Measurements from ENCODE around the gene SLC38A10. TPM values are rescaled to one million over a fixed set of nuclear protein-coding genes. Genes with fewer than 3 reads are reported as not detected.
A peak's percentile ranks its signal among the peaks of the same experiment; 100 is the strongest.

Gene SLC38A10
- total RNA-seq, 2 experiments from 2014 or later = 68.0 to 71.3 TPM

DNA sequence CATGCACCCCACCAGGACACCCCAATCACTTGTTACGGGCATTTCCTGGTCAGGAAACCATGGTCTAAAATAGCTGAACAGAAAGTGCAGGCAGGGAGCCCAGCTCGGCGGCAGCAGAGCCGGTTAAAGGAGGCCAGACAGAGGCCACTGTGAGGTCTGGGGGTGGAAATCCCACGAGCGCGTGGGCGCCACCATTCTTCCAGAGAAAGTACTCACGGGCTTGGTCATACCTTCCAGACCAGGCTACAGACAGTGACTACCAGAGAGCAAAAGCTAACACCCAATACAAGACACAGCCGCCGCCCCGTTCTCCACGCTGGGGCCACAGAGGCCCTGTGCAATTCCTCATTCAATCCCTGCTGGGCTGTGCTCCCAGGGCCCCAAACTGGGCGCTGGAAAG lies 84.2 kb downstream of the SLC38A10 start:
- POLR2A ChIA-PET = interaction anchor here (0.5 kb wide), 1 partner anchor 792 kb away, joined by 3 read pairs; no protein-coding TSS in a partner anchor
- DNase-seq (no peak), ATAC-seq (ENCODE audit: low read depth) (no peak)
- Mint-ChIP-seq H3K4me3 (no peak overlapping the region), H3K27me3 (no peaks in the 10 kb centered on the region), H3K4me1 (no peaks in the 10 kb centered on the region), H3K27ac (no peak overlapping the region), H3K36me3 (peaks cover 2% of the 10 kb centered on the region), H3K9me3 (peaks cover 1% of the 10 kb centered on the region)

DNA sequence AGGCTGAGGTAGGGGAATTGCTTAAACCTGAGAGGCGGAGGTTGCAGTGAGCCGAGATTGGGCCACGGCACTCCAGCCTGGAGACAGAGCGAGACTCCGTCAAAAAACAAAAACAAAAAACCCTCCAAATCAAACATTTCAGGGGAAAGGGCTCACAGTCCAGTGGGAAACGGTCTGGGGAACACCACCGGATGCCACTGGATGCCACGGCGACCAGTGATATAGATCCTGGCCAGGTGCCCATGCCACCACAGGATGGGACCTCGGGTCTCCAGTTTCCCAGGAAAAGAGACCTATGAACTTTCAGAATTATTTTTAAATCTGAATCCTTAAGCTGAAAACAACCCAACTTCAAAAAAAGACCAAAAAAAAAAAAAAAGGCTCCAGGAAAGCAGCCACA lies 84.6 kb downstream of the SLC38A10 start:
- Mint-ChIP-seq H3K4me3 (no peak overlapping the region), H3K9me3 (peaks cover 1% of the 10 kb centered on the region), H3K27me3 (no peaks in the 10 kb centered on the region), H3K27ac (no peak overlapping the region), H3K4me1 (no peaks in the 10 kb centered on the region), H3K36me3 (peaks cover 2% of the 10 kb centered on the region)
- DNase-seq (no peak), ATAC-seq (ENCODE audit: low read depth) (no peak)
- POLR2A ChIA-PET = no interaction called here

DNA sequence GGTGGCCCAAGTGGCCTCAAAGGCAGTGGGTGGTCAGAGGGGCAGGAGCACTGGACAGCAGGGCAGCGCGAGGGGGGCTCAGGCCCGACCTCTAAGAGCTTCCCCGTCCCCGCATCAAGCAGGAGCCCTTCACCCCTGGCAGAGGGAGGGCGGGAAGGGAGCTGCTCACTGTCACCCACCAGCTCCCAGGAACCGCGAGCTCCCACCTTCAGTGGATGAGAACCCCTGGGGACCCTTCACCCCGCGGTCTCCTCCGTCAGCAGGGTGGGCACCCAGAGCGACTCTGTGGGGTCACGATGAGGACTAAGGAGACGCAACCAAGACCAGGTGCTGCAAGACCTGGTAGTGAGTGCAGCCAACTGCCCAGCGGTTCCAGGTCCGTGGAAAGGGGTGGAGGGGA lies 86.0 kb downstream of the SLC38A10 start:
- DNase-seq (no peak), ATAC-seq (ENCODE audit: low read depth) (no peak)
- Mint-ChIP-seq H3K27ac (no peak overlapping the region), H3K27me3 (no peaks in the 10 kb centered on the region), H3K9me3 (peaks cover 1% of the 10 kb centered on the region), H3K36me3 (peaks cover 2% of the 10 kb centered on the region), H3K4me1 (no peaks in the 10 kb centered on the region), H3K4me3 (no peak overlapping the region)
- POLR2A ChIA-PET = interaction anchor here (0.6 kb wide), 1 partner anchor 337 kb away, joined by 4 read pairs; no protein-coding TSS in a partner anchor

DNA sequence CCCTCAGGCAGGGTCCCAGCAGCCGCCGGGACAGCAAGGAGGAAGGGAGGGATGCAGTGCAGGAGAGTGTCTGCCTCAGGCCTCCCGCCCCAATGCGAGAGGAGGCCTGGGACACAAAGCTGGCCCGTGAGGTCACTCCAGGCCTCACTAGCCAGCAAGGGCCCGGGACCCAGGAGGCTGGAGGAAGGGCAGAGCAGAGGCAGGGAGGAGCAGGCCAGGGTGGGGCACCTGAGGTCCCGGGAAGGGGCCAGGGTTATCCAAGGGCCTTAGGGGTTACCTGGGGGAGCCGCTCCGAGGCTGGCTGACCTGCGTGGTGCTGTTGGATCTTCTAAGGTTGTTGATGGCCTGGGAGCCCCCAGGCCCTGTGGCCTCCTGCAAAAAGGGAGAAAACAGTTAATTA lies 86.5 kb downstream of the SLC38A10 start:
- H3K36me3 Mint-ChIP-seq = peaks cover 2% of the 10 kb centered on the region
- no peaks in the 10 kb centered on the region for H3K4me1 Mint-ChIP-seq
- H3K27ac Mint-ChIP-seq = no peak overlapping the region
- DNase-seq (no peak), ATAC-seq (ENCODE audit: low read depth) (no peak)
- H3K9me3 Mint-ChIP-seq = peaks cover 1% of the 10 kb centered on the region
- H3K27me3 Mint-ChIP-seq = no peaks in the 10 kb centered on the region
- H3K4me3 Mint-ChIP-seq = no peak overlapping the region
- POLR2A ChIA-PET = interaction anchor here (0.6 kb wide), 1 partner anchor 338 kb away, joined by 4 read pairs; no protein-coding TSS in a partner anchor

DNA sequence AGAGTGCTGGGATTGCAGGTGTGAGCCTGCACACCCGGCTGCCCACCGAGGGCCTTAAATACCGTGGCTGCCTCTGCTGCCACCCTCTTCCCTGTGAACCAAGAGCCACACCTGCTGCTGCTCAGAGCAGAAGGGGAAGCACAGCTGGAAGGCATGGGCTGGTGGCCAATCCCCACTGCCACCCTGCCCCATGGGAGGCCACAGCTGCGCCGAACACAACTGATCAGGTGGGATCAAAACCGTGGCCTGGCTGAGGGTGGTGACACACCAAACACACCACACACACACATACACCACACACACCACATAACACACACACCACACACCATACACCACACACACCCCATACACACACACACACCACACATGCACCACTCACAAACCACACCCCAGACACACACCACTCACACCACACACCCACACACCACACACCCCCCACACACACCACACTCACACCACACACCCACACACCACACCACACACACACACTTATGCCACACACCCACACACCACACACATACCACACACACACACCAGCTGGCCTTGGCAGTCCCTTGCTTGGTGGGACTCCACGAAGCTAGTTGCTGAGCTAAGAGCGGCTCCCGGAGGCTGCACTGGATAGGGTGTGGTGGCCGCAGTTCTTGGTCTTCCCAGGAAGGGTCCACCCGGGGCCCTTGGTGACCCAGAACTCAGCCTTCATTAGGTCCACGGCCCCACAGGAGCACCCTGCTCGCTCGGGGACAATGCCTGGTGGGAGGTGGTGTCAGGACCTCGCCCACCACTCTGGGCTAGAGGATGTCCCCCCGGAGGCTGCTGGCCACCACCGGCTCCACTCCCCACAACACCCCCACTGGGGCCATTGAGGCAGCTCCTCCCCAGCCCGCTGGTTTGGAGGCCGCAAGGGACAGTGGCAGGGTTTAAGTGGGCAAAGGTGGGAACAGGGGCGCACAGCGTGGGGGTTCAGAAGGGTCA lies 87.2 kb downstream of the SLC38A10 start:
- Mint-ChIP-seq H3K9me3 (peaks cover 1% of the 10 kb centered on the region), H3K27me3 (no peaks in the 10 kb centered on the region), H3K4me1 (no peaks in the 10 kb centered on the region), H3K27ac (peak overlapping the region; percentile 79), H3K36me3 (peaks cover 2% of the 10 kb centered on the region), H3K4me3 (no peak overlapping the region)
- POLR2A ChIA-PET = no interaction called here
- DNase-seq = no peak
- ATAC-seq (ENCODE audit: low read depth) = peak; percentile 17

DNA sequence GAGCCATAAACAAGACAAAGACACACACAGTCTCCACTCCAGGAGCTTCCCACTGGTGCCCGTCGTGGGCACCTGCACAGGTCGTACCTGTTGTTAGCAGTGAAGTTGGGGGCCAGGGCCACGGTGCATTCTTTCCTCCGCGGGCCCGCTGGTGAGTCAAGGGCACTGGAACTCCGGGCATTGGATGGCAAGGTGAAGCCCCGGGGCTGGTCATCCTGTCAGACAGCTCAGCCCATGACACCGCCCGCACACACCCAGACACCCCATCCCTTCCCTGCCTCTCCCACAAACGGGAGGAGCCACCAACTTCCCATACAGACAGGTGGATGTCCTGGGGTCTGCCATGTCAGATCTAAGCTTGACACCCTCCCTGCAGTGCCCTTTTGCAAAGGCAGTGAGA lies 88.5 kb downstream of the SLC38A10 start:
- Mint-ChIP-seq H3K27me3 (no peaks in the 10 kb centered on the region), H3K36me3 (peaks cover 2% of the 10 kb centered on the region), H3K4me3 (no peak overlapping the region), H3K27ac (no peak overlapping the region), H3K9me3 (peaks cover 1% of the 10 kb centered on the region), H3K4me1 (no peaks in the 10 kb centered on the region)
- DNase-seq = no peak
- POLR2A ChIA-PET = no interaction called here
- no peak for ATAC-seq (ENCODE audit: low read depth)

DNA sequence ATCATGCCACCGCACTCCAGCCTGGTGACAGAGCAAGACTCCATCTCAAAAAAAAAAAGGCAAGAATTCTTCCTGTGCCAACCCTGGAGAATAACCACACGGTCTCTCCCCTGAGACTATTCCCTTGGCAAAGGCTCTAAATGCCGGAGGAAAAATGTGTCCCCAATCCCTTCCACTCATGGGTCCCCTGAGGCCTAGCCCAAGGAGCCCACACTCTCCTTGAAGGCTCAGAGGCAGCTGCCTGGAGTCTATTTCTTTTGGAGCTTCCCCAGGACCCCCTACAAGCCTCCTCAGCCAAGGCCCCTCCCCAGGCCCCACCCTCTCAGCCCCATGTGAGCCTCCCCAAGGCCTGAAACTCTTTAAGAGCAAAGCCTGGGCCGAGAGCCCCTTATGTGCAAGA lies 88.9 kb downstream of the SLC38A10 start:
- Mint-ChIP-seq H3K9me3 (peaks cover 1% of the 10 kb centered on the region), H3K27me3 (no peaks in the 10 kb centered on the region), H3K36me3 (peaks cover 2% of the 10 kb centered on the region), H3K4me3 (no peak overlapping the region), H3K4me1 (no peaks in the 10 kb centered on the region), H3K27ac (no peak overlapping the region)
- ATAC-seq (ENCODE audit: low read depth) (no peak), DNase-seq (no peak)
- POLR2A ChIA-PET = no interaction called here

DNA sequence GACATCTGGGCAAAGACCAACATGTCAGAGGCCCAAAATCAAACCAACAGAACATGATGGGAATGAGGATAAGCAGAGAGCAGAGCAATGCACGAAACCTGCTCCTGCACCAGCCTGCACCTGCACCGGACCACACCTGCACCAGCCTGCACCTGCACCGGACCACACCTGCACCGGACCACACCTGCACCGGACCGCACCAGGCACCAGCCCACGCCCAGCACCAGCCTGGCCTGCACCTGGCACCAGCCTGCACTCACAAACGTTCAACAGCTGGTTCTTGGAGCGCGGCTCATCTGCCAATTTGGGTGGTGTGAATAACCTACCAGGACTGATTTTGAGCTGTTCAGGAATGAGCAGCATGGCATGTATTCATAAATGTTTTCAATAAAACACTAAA lies 90.5 kb downstream of the SLC38A10 start:
- H3K4me3 Mint-ChIP-seq = no peak overlapping the region
- POLR2A ChIA-PET = no interaction called here
- H3K36me3 Mint-ChIP-seq = peaks cover 2% of the 10 kb centered on the region
- DNase-seq = no peak
- H3K9me3 Mint-ChIP-seq = peaks cover 1% of the 10 kb centered on the region
- H3K27ac Mint-ChIP-seq = no peak overlapping the region
- no peaks in the 10 kb centered on the region for H3K4me1 Mint-ChIP-seq
- no peak for ATAC-seq (ENCODE audit: low read depth)
- H3K27me3 Mint-ChIP-seq = no peaks in the 10 kb centered on the region

DNA sequence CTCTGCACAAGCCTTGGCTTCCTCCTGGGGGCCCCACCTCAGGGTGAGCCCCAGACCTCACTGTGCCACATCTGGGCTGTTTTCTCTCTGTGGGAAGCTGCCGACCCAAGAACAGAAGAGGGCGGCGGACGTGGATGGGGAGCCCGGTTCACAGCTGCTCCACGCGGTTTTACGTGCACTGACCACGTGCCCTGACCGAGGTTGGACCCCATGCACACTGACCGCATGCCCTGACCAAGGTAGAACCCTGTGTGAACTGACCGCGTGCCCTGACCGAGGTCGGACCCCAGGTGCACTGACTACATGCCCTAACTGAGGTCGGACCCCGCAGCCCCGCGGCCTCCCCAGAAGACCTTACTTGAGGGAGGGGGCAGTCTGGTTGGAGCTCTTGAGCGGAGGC lies 92.0 kb downstream of the SLC38A10 start:
- ATAC-seq (ENCODE audit: low read depth) = no peak
- no peak overlapping the region for H3K4me3 Mint-ChIP-seq
- H3K36me3 Mint-ChIP-seq = peaks cover 2% of the 10 kb centered on the region
- H3K27me3 Mint-ChIP-seq = no peaks in the 10 kb centered on the region
- POLR2A ChIA-PET = no interaction called here
- peaks cover 1% of the 10 kb centered on the region for H3K9me3 Mint-ChIP-seq
- H3K27ac Mint-ChIP-seq = no peak overlapping the region
- H3K4me1 Mint-ChIP-seq = no peaks in the 10 kb centered on the region
- no peak for DNase-seq

DNA sequence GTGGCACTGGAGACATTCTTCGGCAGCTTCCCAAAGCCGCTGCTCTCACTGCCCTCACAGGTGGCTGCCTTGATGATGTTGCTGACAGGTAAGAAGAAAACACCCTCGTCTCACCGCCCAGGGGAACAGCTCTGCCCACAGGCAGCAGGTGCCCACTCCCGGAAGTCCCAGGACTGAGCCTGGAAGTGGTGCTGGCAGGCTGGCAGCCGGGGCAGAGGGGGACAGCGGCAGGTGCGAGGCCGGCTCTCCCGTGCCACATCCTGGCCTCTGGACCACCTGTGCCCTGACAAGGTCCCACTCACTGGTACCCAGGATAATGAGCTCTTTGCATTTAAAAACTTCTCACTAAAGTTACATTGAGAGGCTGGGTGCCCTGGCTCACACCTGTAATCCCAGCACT lies 92.8 kb downstream of the SLC38A10 start:
- no peaks in the 10 kb centered on the region for H3K4me1 Mint-ChIP-seq
- no peak overlapping the region for H3K27ac Mint-ChIP-seq

DNA sequence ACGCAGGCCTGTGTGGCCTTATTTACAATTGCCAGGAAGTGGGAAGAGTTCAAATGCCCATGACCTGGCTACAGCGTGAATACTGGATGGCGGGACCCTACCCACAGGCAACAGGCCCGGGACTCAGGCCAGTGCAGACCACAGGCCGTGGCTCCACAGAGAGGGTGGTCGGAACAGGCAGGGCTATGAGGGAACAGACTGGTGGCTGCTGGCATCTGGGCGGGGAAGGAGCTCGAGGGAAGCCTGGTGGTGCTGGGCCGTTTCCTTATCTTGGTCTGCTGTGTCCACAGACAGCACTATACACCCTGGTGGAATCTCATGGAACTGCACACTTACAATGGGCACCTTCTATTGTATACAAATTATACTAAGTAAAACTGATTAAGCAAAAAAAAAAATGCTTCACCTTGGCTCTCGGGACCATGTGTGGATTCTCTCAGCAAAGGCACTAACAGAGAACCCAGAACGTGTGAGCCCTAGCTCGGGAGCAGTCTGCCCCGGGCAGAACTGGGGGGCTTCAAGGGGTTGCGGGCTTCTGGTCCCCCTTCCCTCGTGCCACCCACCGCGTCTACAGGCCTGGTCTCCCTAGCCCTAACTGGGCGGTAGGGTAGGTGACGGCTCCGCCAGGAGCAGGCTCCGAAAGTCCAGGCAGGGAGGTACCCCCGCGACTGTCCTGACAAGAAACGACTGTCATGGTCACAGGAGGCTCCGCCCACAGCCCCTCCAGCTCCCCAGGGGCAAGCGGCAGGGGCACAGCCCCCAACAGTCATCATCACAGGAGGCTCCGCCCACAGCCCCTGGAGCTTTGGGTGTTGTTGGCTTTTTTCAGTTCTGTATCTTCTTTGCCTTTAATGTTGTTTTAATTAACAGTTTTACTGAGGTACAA lies 94.2 kb downstream of the SLC38A10 start:
- DNase-seq (no peak), ATAC-seq (ENCODE audit: low read depth) (peak; percentile 74)
- H3K27me3 Mint-ChIP-seq = no peaks in the 10 kb centered on the region
- H3K27ac Mint-ChIP-seq = no peak overlapping the region
- POLR2A ChIA-PET = no interaction called here
- H3K9me3 Mint-ChIP-seq = no peaks in the 10 kb centered on the region
- no peaks in the 10 kb centered on the region for H3K4me1 Mint-ChIP-seq
- no peaks in the 10 kb centered on the region for H3K36me3 Mint-ChIP-seq
- H3K4me3 Mint-ChIP-seq = no peak overlapping the region

More for the DNA sequence above, 92.8 kb downstream of the SLC38A10 start:
- Mint-ChIP-seq H3K4me3 (no peak overlapping the region), H3K27me3 (no peaks in the 10 kb centered on the region), H3K9me3 (no peaks in the 10 kb centered on the region), H3K36me3 (no peaks in the 10 kb centered on the region)
- POLR2A ChIA-PET = no interaction called here
- DNase-seq = no peak
- ATAC-seq (ENCODE audit: low read depth) = no peak

DNA sequence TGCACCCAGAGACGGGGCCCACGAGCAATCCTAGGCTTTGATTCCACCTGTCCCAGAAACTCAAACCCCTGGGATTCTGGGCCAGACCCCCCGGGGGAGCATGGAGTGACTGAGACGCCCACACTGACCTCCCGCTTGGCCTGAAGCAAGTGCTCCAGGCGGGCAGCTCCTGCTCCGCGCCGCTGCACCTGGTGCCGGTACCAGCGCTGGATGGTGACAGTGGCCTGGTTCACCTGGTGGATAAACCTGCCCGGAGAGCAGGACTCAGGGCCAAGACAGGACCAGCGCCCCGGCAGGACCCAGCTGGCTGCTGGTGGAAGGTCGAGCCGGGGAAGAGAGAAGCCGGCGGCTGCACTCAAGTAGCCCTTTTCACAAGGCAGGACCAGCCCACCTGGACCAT lies 94.9 kb downstream of the SLC38A10 start:
- H3K9me3 Mint-ChIP-seq = no peaks in the 10 kb centered on the region
- POLR2A ChIA-PET = no interaction called here

DNA sequence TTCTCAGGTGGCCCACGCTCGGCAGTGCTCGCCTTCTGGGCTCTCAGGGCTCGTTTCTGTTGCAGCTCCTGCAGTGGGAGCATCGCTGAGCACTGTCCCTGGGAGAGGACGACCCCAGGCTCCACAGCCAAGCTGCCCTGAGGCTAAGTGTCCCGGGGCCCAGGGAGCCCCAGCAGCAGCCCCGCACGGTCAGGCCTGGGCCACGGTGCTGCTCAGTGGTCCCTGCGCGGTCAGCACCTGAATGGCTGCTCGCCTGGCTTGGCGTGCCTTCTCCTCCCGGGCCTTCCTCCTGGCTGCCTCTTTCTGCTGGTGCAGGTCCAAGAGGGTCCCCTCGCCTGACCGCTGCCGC lies 95.7 kb downstream of the SLC38A10 start:
- Mint-ChIP-seq H3K27me3 (no peaks in the 10 kb centered on the region), H3K36me3 (no peaks in the 10 kb centered on the region), H3K9me3 (no peaks in the 10 kb centered on the region), H3K27ac (no peak overlapping the region), H3K4me1 (no peaks in the 10 kb centered on the region), H3K4me3 (no peak overlapping the region)
- POLR2A ChIA-PET = no interaction called here
- no peak for ATAC-seq (ENCODE audit: low read depth)
- no peak for DNase-seq

More for the DNA sequence above, 94.9 kb downstream of the SLC38A10 start:
- Mint-ChIP-seq H3K4me3 (no peak overlapping the region), H3K4me1 (no peaks in the 10 kb centered on the region), H3K27me3 (no peaks in the 10 kb centered on the region), H3K27ac (no peak overlapping the region), H3K36me3 (no peaks in the 10 kb centered on the region)
- ATAC-seq (ENCODE audit: low read depth) (no peak), DNase-seq (no peak)

Measured in activated naive CD8-positive, alpha-beta T cell treated with anti-CD3 and anti-CD28 coated beads, Interleukin-2, amount 10 ng/mL, durations not matched to agents 7 days and 5 days (primary cell).